ENCODE results near the gene LMX1B. TPM values are rescaled to one million over a fixed set of nuclear protein-coding genes. Genes with fewer than 3 reads are reported as not detected.

The LMX1B gene
- total RNA-seq, 1 experiment from 2014 or later = 2.6 TPM

DNA sequence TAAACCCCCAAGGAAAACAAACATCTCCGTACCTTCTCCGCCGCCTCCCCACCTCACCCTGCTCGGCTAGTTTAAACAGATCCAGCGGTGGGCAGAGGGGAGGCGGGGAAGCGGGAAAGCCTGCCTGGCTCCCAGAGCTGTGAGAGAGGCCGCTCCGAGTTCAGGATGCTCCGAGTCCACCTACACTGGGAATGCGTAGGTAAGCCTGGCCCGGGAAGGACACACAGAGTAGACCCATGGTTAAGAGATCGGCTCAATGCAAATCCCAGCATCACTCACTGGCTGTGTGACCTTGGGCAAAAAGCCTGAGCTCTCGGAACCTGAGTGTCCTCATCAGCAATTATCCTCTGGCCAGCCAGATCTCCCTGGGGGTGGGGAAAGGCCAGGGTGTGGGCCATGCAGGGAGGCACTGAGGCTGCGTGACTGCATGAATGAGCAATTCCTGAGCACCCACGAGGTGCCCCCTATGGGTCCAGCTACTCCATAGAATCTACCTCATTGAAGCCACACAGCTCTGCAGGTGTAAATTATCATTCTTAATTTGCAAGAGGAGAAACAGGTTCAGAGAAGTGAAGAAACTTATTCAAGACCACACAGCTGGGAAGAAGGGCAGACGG, 30.5 kb upstream of the LMX1B start:
- no TSS peak for BruUV-seq (replicated peaks)
- in situ Hi-C loops (cut with HindIII; ENCODE audit: low pct_unique_long_range_greater_than_20kb, low sequenced_read_pairs) = no loop called here
- ATAC-seq (no peak), DNase-seq (ENCODE audit: low read depth, low spot score) (no peak)
- H3K27ac ChIP-seq (ENCODE audit: low read length) = no peak overlapping the region
- no peaks in the 10 kb centered on the region for H3K36me3 ChIP-seq (ENCODE audit: control insufficient read depth, insufficient read depth, low read length)
- no peak for TF ChIP-seq POLR2AphosphoS5 (IDR thresholded peaks at IDR 0.05; ENCODE audit: low read depth, low read length)
- no peak for TF ChIP-seq CTCF (IDR thresholded peaks at IDR 0.05)
- no peak for TF ChIP-seq SIN3A (IDR thresholded peaks at IDR 0.05; ENCODE audit: borderline replicate concordance, insufficient read depth, low read depth, low read length)
- no peak for TF ChIP-seq TCF7L2 (IDR thresholded peaks at IDR 0.05; ENCODE audit: low read depth, low read length)
- TF ChIP-seq REST (IDR thresholded peaks at IDR 0.05; ENCODE audit: insufficient read depth in 1 of 2, low read depth in 2 of 2, low read length in 1 of 2) = no peak
- no peaks in the 10 kb centered on the region for H3K4me1 ChIP-seq (ENCODE audit: control insufficient read depth, insufficient read depth, low read length)
- intact Hi-C loops (cut with micrococcal nuclease; ENCODE audit: unreplicated experiment) = no loop called here
- no peak overlapping the region for H3K4me3 ChIP-seq (ENCODE audit: low read depth in 2 of 2, low read length in 2 of 2)
- no peaks in the 10 kb centered on the region for H3K27me3 ChIP-seq (ENCODE audit: control insufficient read depth, insufficient read depth, low read length)
- POLR2A ChIA-PET = no interaction called here
- no peaks in the 10 kb centered on the region for H3K9me3 ChIP-seq (ENCODE audit: control insufficient read depth, insufficient read depth, low read depth, low read length)
- CTCF ChIA-PET = interaction anchor here (0.7 kb wide), 1 partner anchor 10 kb away, joined by 5 read pairs; no protein-coding TSS in a partner anchor

DNA sequence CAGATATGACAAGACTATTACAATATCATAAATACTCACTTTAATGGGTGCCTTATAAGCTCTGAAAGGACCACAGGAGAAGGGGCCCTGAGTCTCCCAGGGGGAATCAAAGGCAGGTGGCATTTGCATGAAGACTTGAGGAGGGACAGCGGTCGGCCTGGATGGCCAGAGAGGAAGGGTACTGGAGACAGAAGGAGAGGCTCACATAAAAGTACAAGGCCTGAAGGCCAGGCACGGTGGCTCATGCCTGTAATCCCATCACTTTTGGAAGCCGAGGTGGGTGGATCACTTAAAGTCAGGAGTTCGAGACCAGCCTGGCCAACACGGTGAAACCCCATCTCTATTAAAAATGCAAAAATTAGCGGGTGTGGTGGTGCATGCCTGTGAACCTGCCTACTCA, 29.1 kb upstream of the LMX1B start:
- H3K4me3 ChIP-seq (ENCODE audit: low read depth in 2 of 2, low read length in 2 of 2) = no peak overlapping the region
- H3K27me3 ChIP-seq (ENCODE audit: control insufficient read depth, insufficient read depth, low read length) = no peaks in the 10 kb centered on the region
- BruUV-seq (replicated peaks) = no TSS peak
- TF ChIP-seq POLR2AphosphoS5 (IDR thresholded peaks at IDR 0.05; ENCODE audit: low read depth, low read length) = no peak
- no peak for TF ChIP-seq TCF7L2 (IDR thresholded peaks at IDR 0.05; ENCODE audit: low read depth, low read length)
- TF ChIP-seq REST (IDR thresholded peaks at IDR 0.05; ENCODE audit: insufficient read depth in 1 of 2, low read depth in 2 of 2, low read length in 1 of 2) = no peak
- TF ChIP-seq SIN3A (IDR thresholded peaks at IDR 0.05; ENCODE audit: borderline replicate concordance, insufficient read depth, low read depth, low read length) = no peak
- no peak for TF ChIP-seq CTCF (IDR thresholded peaks at IDR 0.05)
- intact Hi-C loops (cut with micrococcal nuclease; ENCODE audit: unreplicated experiment) (no loop called here), in situ Hi-C loops (cut with HindIII; ENCODE audit: low pct_unique_long_range_greater_than_20kb, low sequenced_read_pairs) (no loop called here)
- ATAC-seq (no peak), DNase-seq (ENCODE audit: low read depth, low spot score) (no peak)
- POLR2A ChIA-PET = no interaction called here
- no peaks in the 10 kb centered on the region for H3K4me1 ChIP-seq (ENCODE audit: control insufficient read depth, insufficient read depth, low read length)
- CTCF ChIA-PET = no interaction called here
- H3K9me3 ChIP-seq (ENCODE audit: control insufficient read depth, insufficient read depth, low read depth, low read length) = no peaks in the 10 kb centered on the region
- no peaks in the 10 kb centered on the region for H3K36me3 ChIP-seq (ENCODE audit: control insufficient read depth, insufficient read depth, low read length)
- H3K27ac ChIP-seq (ENCODE audit: low read length) = no peak overlapping the region
